Caco-2 (cell line): ENCODE data around the gene CD248. TPM values are rescaled to one million over a fixed set of nuclear protein-coding genes. Genes with fewer than 3 reads are reported as not detected.
A peak's percentile ranks its signal among the peaks of the same experiment; 100 is the strongest.

ENCODE experiments used
- BruUV-seq: library from RNA; stranded (reverse); fragments of 400-500 nt; replicated peaks from 2 replicates; lab custom pipeline; 2021; lab: Mats Ljungman, UMichigan
- CTCF ChIA-PET: fragments of 300-600 bp; sonication (Branson Sonifier 250); formaldehyde crosslinking; loops from one replicate; lab custom pipeline; 2022; ENCODE audit warnings: antibody characterized with exemption; lab: Charles Lee
- POLR2A ChIA-PET: fragments of 300-600 bp; sonication (Branson Sonifier 250); formaldehyde crosslinking; loops from one replicate; lab custom pipeline; 2022; ENCODE audit warnings: antibody characterized with exemption; lab: Charles Lee
- DNase-seq, 2 experiments: peaks; one replicate each; pipeline versions ENCODE4 v3.0.0 to v3.0.0-alpha.2; 2020 to 2022
- H3K27me3 ChIP-seq: replicated peaks from 2 replicates; pipeline ENCODE4 v1.6.0; 2011; ENCODE audit warnings: low read length; ENCODE audit not compliant: control insufficient read depth, insufficient read depth
- H3K36me3 ChIP-seq: 2 replicates; pipeline ENCODE4 v1.5.1; 2011; ENCODE audit warnings: low read length; ENCODE audit not compliant: control insufficient read depth, insufficient read depth
- H3K4me1 ChIP-seq: fragments of 250-450 bp; sonication (Bioruptor Pico); 2 replicates; pipeline ENCODE4 v1.5.1; 2020; ENCODE audit warnings: mild to moderate bottlenecking
- H3K4me3 ChIP-seq: 2 replicates; pipeline ENCODE4 v1.5.1; 2011; ENCODE audit warnings: low read depth, mild to moderate bottlenecking, control low read depth, low read length
- H3K9me3 ChIP-seq: fragments of 250-450 bp; sonication (Bioruptor Pico); 2 replicates; pipeline ENCODE4 v1.5.1; 2020; ENCODE audit warnings: mild to moderate bottlenecking, moderate library complexity
- H3K27ac Mint-ChIP-seq: one replicate; pipeline ENCODE4 v1.8.0; 2022; ENCODE audit warnings: mixed read lengths; ENCODE audit not compliant: unreplicated experiment
- H3K27me3 Mint-ChIP-seq: one replicate; pipeline ENCODE4 v1.8.0; 2022; ENCODE audit warnings: mixed read lengths; ENCODE audit not compliant: insufficient read depth, unreplicated experiment
- H3K36me3 Mint-ChIP-seq: one replicate; pipeline ENCODE4 v1.8.0; 2022; ENCODE audit warnings: mild to moderate bottlenecking, mixed read lengths; ENCODE audit not compliant: insufficient read depth, unreplicated experiment
- H3K4me1 Mint-ChIP-seq: one replicate; pipeline ENCODE4 v1.8.0; 2022; ENCODE audit warnings: low read depth, mixed read lengths; ENCODE audit not compliant: unreplicated experiment
- H3K4me3 Mint-ChIP-seq: one replicate; pipeline ENCODE4 v1.8.0; 2022; ENCODE audit warnings: mild to moderate bottlenecking, moderate library complexity, mixed read lengths; ENCODE audit not compliant: unreplicated experiment
- H3K9me3 Mint-ChIP-seq: one replicate; pipeline ENCODE4 v1.8.0; 2022; ENCODE audit warnings: mixed read lengths; ENCODE audit not compliant: unreplicated experiment
- CTCF ChIP-seq, 2 experiments: fragments of 200-600 bp in 1 of 2; IDR thresholded peaks; 1 replicate in 1 of 2; 2 replicates in 1 of 2; pipeline versions ENCODE4 v1.5.1 to v1.8.0; 2011 to 2022; ENCODE audit warnings: antibody characterized with exemption in 1 of 2, control low read depth in 1 of 2, inconsistent platforms in 1 of 2, low read depth in 1 of 2, low read length in 1 of 2, mild to moderate bottlenecking in 1 of 2, moderate library complexity in 1 of 2; ENCODE audit not compliant: insufficient read depth in 1 of 2, severe bottlenecking in 1 of 2, unreplicated experiment in 1 of 2
- intact Hi-C: fragments of 100-400 bp; cut with micrococcal nuclease; formaldehyde crosslinking; loops from one replicate; pipeline ENCODE4 v1.10.0; 2022; ENCODE audit not compliant: unreplicated experiment
- total RNA-seq: library from RNA; stranded (reverse); gene quantifications from 2 replicates; pipeline ENCODE4 v1.2.3, GENCODE V29; 2022

The CD248 gene
- total RNA-seq, 1 experiment from 2014 or later, result 0.27 TPM

GRCh38 chr11:66339162-66339675, 22.4 kb upstream of the CD248 start:
- Histone ChIP-seq H3K9me3 (no peaks in the 10 kb centered on the region), H3K27me3 (no peaks in the 10 kb centered on the region), H3K36me3 (peaks cover 4% of the 10 kb centered on the region), H3K4me1 (peaks cover 16% of the 10 kb centered on the region), H3K4me3 (no peak overlapping the region)
- Mint-ChIP-seq H3K9me3 (no peaks in the 10 kb centered on the region), H3K27me3 (no peaks in the 10 kb centered on the region), H3K4me1 (peaks cover 16% of the 10 kb centered on the region), H3K4me3 (no peak overlapping the region), H3K36me3 (peaks cover 21% of the 10 kb centered on the region), H3K27ac (no peak overlapping the region)
- POLR2A ChIA-PET, result no interaction called here
- BruUV-seq, result no TSS peak
- no peak for DNase-seq
- intact Hi-C loops, result no loop called here
- CTCF ChIA-PET, result interaction anchor here (1.4 kb wide), 1 partner anchor 27 kb away, joined by 3 read pairs; no protein-coding TSS in a partner anchor
- no peak for TF ChIP-seq CTCF (IDR thresholded peaks at IDR 0.05; ENCODE audit: insufficient read depth in 1 of 2, low read depth in 1 of 2, low read length in 1 of 2, severe bottlenecking in 1 of 2, unreplicated experiment in 1 of 2)

- peaks cover 10% of the 10 kb centered on the region for H3K4me1 ChIP-seq
- Mint-ChIP-seq H3K36me3 (peaks cover 23% of the 10 kb centered on the region), H3K27ac (peak overlapping the region; percentile 91), H3K27me3 (no peaks in the 10 kb centered on the region), H3K4me1 (peaks cover 13% of the 10 kb centered on the region), H3K9me3 (no peaks in the 10 kb centered on the region), H3K4me3 (no peak overlapping the region)
- no peaks in the 10 kb centered on the region for H3K27me3 ChIP-seq
- H3K36me3 ChIP-seq, result peaks cover 4% of the 10 kb centered on the region
- TF ChIP-seq CTCF (IDR thresholded peaks at IDR 0.05; ENCODE audit: insufficient read depth in 1 of 2, low read depth in 1 of 2, low read length in 1 of 2, severe bottlenecking in 1 of 2, unreplicated experiment in 1 of 2), result no peak
- POLR2A ChIA-PET, result no interaction called here
- no peak overlapping the region for H3K4me3 ChIP-seq
- CTCF ChIA-PET, result interaction anchor here (1.3 to 1.4 kb wide), 2 partner anchors 26 kb away, joined by 3 read pairs; no protein-coding TSS in a partner anchor
- intact Hi-C loops, result no loop called here
- no peaks in the 10 kb centered on the region for H3K9me3 ChIP-seq
- no peak for DNase-seq
- no TSS peak for BruUV-seq
Measured at GRCh38 chr11:66338276-66339161, 21.7 kb upstream of the CD248 start.

GRCh38 chr11:66337103-66337899, 20.5 kb upstream of the CD248 start:
- ChIA-PET POLR2A (interaction anchor here (0.5 kb wide), 1 partner anchor 70 kb away, joined by 3 read pairs; no protein-coding TSS in a partner anchor), CTCF (interaction anchor here (1.3 kb wide), 1 partner anchor 25 kb away, joined by 3 read pairs; no protein-coding TSS in a partner anchor)
- TF ChIP-seq CTCF (IDR thresholded peaks at IDR 0.05; ENCODE audit: insufficient read depth in 1 of 2, low read depth in 1 of 2, low read length in 1 of 2, severe bottlenecking in 1 of 2, unreplicated experiment in 1 of 2), result no peak
- intact Hi-C loops, result no loop called here
- BruUV-seq, result no TSS peak
- no peak for DNase-seq
- Mint-ChIP-seq H3K4me3 (no peak overlapping the region), H3K4me1 (peaks cover 7% of the 10 kb centered on the region), H3K36me3 (peaks cover 20% of the 10 kb centered on the region), H3K9me3 (no peaks in the 10 kb centered on the region), H3K27me3 (no peaks in the 10 kb centered on the region), H3K27ac (peak overlapping the region; percentile 91)
- no peaks in the 10 kb centered on the region for H3K27me3 ChIP-seq
- H3K4me1 ChIP-seq, result peaks cover 10% of the 10 kb centered on the region
- peaks cover 4% of the 10 kb centered on the region for H3K36me3 ChIP-seq
- H3K4me3 ChIP-seq, result no peak overlapping the region
- H3K9me3 ChIP-seq, result no peaks in the 10 kb centered on the region
